Lower leg skin (tissue), 3 donors: ENCODE results near the gene TCL1B.

Experiments used
- CTCF ChIP-seq, 3 donors: fragments of 450-650 bp; IDR thresholded peaks; one replicate each; pipeline ENCODE4 v1.5.1; 2016; ENCODE audit warnings: antibody characterized with exemption in 3 of 3, mild to moderate bottlenecking in 3 of 3, moderate library complexity in 2 of 3
- POLR2A ChIP-seq, 2 donors: fragments of 450-650 bp; IDR thresholded peaks; one replicate each; pipeline ENCODE4 v1.6.1; 2016 to 2017; ENCODE audit warnings: antibody characterized with exemption in 2 of 2, mild to moderate bottlenecking in 1 of 2, moderate library complexity in 1 of 2

DNA sequence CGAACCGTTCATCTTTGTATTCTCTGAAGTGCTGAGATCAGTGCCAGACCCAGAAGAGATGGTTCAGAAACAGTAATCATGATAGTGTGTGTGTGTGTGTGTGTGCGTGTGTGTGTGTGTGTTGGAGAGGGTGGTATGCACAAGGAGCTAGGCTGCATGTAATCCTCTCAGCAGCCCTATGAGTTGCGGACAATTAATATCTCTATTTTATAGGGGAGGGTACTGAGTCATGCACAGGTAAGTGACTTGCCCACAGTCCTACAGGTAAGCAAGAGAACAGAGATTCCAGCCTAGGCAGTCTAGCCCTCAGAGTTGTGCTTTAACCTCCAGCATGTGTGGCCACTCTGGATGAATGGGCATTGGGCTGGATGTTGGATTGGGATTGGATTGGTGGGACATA lies 55.6 kb downstream of the TCL1B start:
- TF ChIP-seq CTCF (IDR thresholded peaks at IDR 0.05) (no peak), POLR2A (IDR thresholded peaks at IDR 0.05) (no peak)
